WTC11 (cell line): ENCODE results near the gene DLL4. TPM values are rescaled to one million over a fixed set of nuclear protein-coding genes. Genes with fewer than 3 reads are reported as not detected.

Source experiments
- ATAC-seq: fragments of 200-7000 bp; cut with Tn5 transposase; 2 replicates; pipeline ENCODE4 v1.10.0; 2021; ENCODE audit warnings: mild to moderate bottlenecking, moderate library complexity
- CTCF ChIA-PET: fragments of 300-600 bp; sonication (Branson Sonifier 250); formaldehyde crosslinking; loops from one replicate; lab custom pipeline; 2021; ENCODE audit warnings: antibody characterized with exemption; lab: Charles Lee
- POLR2A ChIA-PET: fragments of 350-600 bp; sonication (Branson Sonifier 250); formaldehyde crosslinking; loops from one replicate; lab custom pipeline; 2021; ENCODE audit warnings: antibody characterized with exemption; lab: Charles Lee
- DNase-seq: peaks from one replicate; pipeline ENCODE4 v3.0.0; 2021; ENCODE audit warnings: low spot score
- H3K27ac Mint-ChIP-seq: 2 replicates; pipeline ENCODE4 v1.8.0; 2021; ENCODE audit warnings: mixed read lengths
- H3K27me3 Mint-ChIP-seq: 2 replicates; pipeline ENCODE4 v1.8.0; 2021; ENCODE audit warnings: low read depth, mild to moderate bottlenecking, moderate library complexity, mixed read lengths
- H3K36me3 Mint-ChIP-seq: 2 replicates; pipeline ENCODE4 v1.8.0; 2021; ENCODE audit warnings: mixed read lengths
- H3K4me1 Mint-ChIP-seq: 2 replicates; pipeline ENCODE4 v1.8.0; 2022; ENCODE audit warnings: mixed read lengths
- H3K4me3 Mint-ChIP-seq: 2 replicates; pipeline ENCODE4 v1.8.0; 2021; ENCODE audit warnings: mild to moderate bottlenecking, moderate library complexity, mixed read lengths
- H3K9me3 Mint-ChIP-seq: 2 replicates; pipeline ENCODE4 v1.8.0; 2021; ENCODE audit warnings: mixed read lengths
- CBFB ChIP-seq: sonication (generic); formaldehyde crosslinking; IDR thresholded peaks from 2 replicates; pipeline ENCODE4 v1.8.1; 2022; ENCODE audit warnings: mild to moderate bottlenecking, low read depth, missing genetic modification reagents
- CREB1 ChIP-seq: sonication (generic); formaldehyde crosslinking; IDR thresholded peaks from 2 replicates; pipeline ENCODE4 v1.8.0; 2023; ENCODE audit warnings: mild to moderate bottlenecking, missing genetic modification reagents
- ESRRA ChIP-seq: sonication (generic); formaldehyde crosslinking; IDR thresholded peaks from 2 replicates; pipeline ENCODE4 v1.8.1; 2022; ENCODE audit warnings: mild to moderate bottlenecking, missing genetic modification reagents, borderline replicate concordance
- GABPB1 ChIP-seq: sonication (generic); formaldehyde crosslinking; IDR thresholded peaks from 2 replicates; pipeline ENCODE4 v1.8.1; 2023; ENCODE audit warnings: mild to moderate bottlenecking, missing genetic modification reagents
- HMGA2 ChIP-seq: fragments of 250-450 bp; sonication (Bioruptor Pico); IDR thresholded peaks from 2 replicates; pipeline ENCODE4 v1.4.0; 2021; ENCODE audit warnings: mild to moderate bottlenecking, moderate library complexity
- IRF1 ChIP-seq: sonication (generic); formaldehyde crosslinking; IDR thresholded peaks from 2 replicates; pipeline ENCODE4 v1.8.0; 2023; ENCODE audit warnings: missing genetic modification reagents
- JUN ChIP-seq: sonication (generic); formaldehyde crosslinking; IDR thresholded peaks from 2 replicates; pipeline ENCODE4 v1.8.0; 2023; ENCODE audit warnings: mild to moderate bottlenecking, missing genetic modification reagents
- MXD4 ChIP-seq: fragments of 250-450 bp; sonication (Bioruptor Pico); IDR thresholded peaks from 2 replicates; pipeline ENCODE4 v1.8.0; 2021; ENCODE audit warnings: mild to moderate bottlenecking, moderate library complexity, borderline replicate concordance
- MYBL2 ChIP-seq: sonication (generic); formaldehyde crosslinking; IDR thresholded peaks from 2 replicates; pipeline ENCODE4 v1.8.1; 2023; ENCODE audit warnings: mild to moderate bottlenecking, moderate library complexity, missing genetic modification reagents
- NFYB ChIP-seq: sonication (generic); formaldehyde crosslinking; conservative IDR thresholded peaks from 2 replicates; pipeline ENCODE4 v1.8.0; 2022; ENCODE audit warnings: low read depth, missing genetic modification reagents
- NR2C2 ChIP-seq: sonication (generic); formaldehyde crosslinking; IDR thresholded peaks from 2 replicates; pipeline ENCODE4 v1.8.0; 2022; ENCODE audit warnings: mild to moderate bottlenecking, missing genetic modification reagents
- USF1 ChIP-seq: sonication (generic); formaldehyde crosslinking; IDR thresholded peaks from 2 replicates; pipeline ENCODE4 v1.8.0; 2022; ENCODE audit warnings: mild to moderate bottlenecking, missing genetic modification reagents
- ZNF121 ChIP-seq: sonication (generic); formaldehyde crosslinking; IDR thresholded peaks from 2 replicates; pipeline ENCODE4 v1.8.0; 2023; ENCODE audit warnings: missing genetic modification reagents
- ZNF219 ChIP-seq: sonication (generic); formaldehyde crosslinking; IDR thresholded peaks from 2 replicates; pipeline ENCODE4 v1.8.0; 2023; ENCODE audit warnings: missing genetic modification reagents, mild to moderate bottlenecking, borderline replicate concordance
- ZNF532 ChIP-seq: fragments of 250-450 bp; sonication (Bioruptor Pico); IDR thresholded peaks from 2 replicates; pipeline ENCODE4 v1.9.0; 2021; ENCODE audit warnings: mild to moderate bottlenecking, borderline replicate concordance
- total RNA-seq: library from RNA; stranded (reverse); gene quantifications from 3 replicates; pipeline ENCODE4 v1.2.3, GENCODE V29; 2021
- TF ChIP-seq, protein P1 (sequence below): sonication (generic); formaldehyde crosslinking; IDR thresholded peaks from 2 replicates; pipeline ENCODE4 v1.8.1; 2023; ENCODE audit warnings: mild to moderate bottlenecking, missing genetic modification reagents, moderate library complexity
- TF ChIP-seq, protein P2 (sequence below): fragments of 250-450 bp; sonication (Bioruptor Pico); conservative IDR thresholded peaks from 2 replicates; pipeline ENCODE4 v1.9.0; 2021; ENCODE audit warnings: mild to moderate bottlenecking
- TF ChIP-seq, protein P3 (sequence below): fragments of 250-450 bp; sonication (Bioruptor Pico); IDR thresholded peaks from 2 replicates; pipeline ENCODE4 v1.8.0; 2021; ENCODE audit warnings: mild to moderate bottlenecking
- TF ChIP-seq, protein P4 (sequence below): sonication (generic); formaldehyde crosslinking; IDR thresholded peaks from 2 replicates; pipeline ENCODE4 v1.8.0; 2022; ENCODE audit warnings: missing genetic modification reagents

DLL4 gene
- total RNA-seq, 1 experiment from 2014 or later: 0.94 TPM

- no peak for TF ChIP-seq ZNF532 (CRISPR knock-in tag)
Measured at GRCh38 chr15:40922608-40923005, 6.5 kb upstream of the DLL4 start (continued).

GRCh38 chr15:40923551-40923950, 5.6 kb upstream of the DLL4 start:
- DNase-seq (no peak), ATAC-seq (no peak)
- peaks cover 86% of the 10 kb centered on the region for H3K27me3 Mint-ChIP-seq
- TF ChIP-seq IRF1 (CRISPR knock-in tag): no peak
- TF ChIP-seq ESRRA (CRISPR knock-in tag): no peak
- TF ChIP-seq NFYB (CRISPR knock-in tag): no peak
- no peak for TF ChIP-seq HMGA2 (CRISPR knock-in tag)
- no peak for TF ChIP-seq ZNF219 (CRISPR knock-in tag)
- TF ChIP-seq MXD4 (CRISPR knock-in tag): no peak
- no peak for TF ChIP-seq ZNF121
- no peak for TF ChIP-seq CBFB (CRISPR knock-in tag)
- TF ChIP-seq JUN (CRISPR knock-in tag): no peak
- no peak for TF ChIP-seq USF1 (CRISPR knock-in tag)
- TF ChIP-seq NR2C2 (CRISPR knock-in tag): no peak
- TF ChIP-seq, all 79 proteins: peak for 0
- Mint-ChIP-seq H3K4me3 (no peak overlapping the region), H3K9me3 (no peaks in the 10 kb centered on the region), H3K27ac (no peak overlapping the region), H3K36me3 (no peaks in the 10 kb centered on the region), H3K4me1 (peaks cover 16% of the 10 kb centered on the region)
- ChIA-PET POLR2A (no interaction called here), CTCF (interaction anchor here (1.0 to 10.6 kb wide), 5 partner anchors 8 to 29 kb away, joined by 3 to 203 read pairs (median 7); partner anchors contain the start of gene VPS18)

GRCh38 chr15:40925495-40925862, 3.7 kb upstream of the DLL4 start:
- POLR2A ChIA-PET: interaction anchor here (0.5 to 8.7 kb wide), 3 partner anchors 17 to 214 kb away, joined by 3 to 73 read pairs (median 3); partner anchors contain the start of gene CHAC1
- TF ChIP-seq, protein P1, sequence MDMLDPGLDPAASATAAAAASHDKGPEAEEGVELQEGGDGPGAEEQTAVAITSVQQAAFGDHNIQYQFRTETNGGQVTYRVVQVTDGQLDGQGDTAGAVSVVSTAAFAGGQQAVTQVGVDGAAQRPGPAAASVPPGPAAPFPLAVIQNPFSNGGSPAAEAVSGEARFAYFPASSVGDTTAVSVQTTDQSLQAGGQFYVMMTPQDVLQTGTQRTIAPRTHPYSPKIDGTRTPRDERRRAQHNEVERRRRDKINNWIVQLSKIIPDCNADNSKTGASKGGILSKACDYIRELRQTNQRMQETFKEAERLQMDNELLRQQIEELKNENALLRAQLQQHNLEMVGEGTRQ (CRISPR knock-in tag): no peak
- no peak for TF ChIP-seq GABPB1 (CRISPR knock-in tag)
- TF ChIP-seq MYBL2 (CRISPR knock-in tag): no peak
- TF ChIP-seq, protein P2, sequence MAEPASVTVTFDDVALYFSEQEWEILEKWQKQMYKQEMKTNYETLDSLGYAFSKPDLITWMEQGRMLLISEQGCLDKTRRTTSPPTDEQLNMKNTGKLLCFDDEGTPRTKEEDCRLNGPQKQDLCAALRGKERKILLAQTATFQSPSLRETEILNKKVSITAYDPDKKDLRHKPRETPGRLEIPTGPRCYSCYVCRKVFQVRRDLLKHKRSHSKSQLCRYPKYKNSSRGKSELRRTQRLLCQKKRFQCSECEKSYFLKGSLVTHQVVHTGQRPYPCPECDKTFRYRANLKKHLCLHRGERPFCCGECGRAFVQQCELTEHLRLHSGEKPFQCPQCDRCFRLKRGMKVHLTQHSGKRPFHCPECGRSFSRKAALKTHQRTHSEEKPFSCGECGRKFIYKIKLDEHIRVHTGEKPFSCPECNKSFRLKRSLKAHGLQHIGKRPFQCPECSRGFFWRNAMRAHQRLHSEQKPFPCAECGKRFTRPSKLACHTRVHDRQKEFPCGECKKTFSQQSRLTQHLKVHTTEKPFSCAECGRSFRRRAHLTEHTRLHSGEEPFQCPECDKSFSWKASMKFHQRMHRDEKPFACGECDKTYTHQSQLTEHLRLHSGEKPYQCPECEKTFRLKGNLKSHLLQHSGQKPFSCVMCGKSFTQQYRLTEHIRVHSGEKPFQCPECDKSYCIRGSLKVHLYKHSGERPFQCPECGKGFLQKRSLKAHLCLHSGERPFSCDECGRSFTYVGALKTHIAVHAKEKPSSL (CRISPR knock-in tag): no peak
- TF ChIP-seq, protein P3, sequence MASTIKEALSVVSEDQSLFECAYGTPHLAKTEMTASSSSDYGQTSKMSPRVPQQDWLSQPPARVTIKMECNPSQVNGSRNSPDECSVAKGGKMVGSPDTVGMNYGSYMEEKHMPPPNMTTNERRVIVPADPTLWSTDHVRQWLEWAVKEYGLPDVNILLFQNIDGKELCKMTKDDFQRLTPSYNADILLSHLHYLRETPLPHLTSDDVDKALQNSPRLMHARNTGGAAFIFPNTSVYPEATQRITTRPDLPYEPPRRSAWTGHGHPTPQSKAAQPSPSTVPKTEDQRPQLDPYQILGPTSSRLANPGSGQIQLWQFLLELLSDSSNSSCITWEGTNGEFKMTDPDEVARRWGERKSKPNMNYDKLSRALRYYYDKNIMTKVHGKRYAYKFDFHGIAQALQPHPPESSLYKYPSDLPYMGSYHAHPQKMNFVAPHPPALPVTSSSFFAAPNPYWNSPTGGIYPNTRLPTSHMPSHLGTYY (CRISPR knock-in tag): no peak
- TF ChIP-seq, protein P4, sequence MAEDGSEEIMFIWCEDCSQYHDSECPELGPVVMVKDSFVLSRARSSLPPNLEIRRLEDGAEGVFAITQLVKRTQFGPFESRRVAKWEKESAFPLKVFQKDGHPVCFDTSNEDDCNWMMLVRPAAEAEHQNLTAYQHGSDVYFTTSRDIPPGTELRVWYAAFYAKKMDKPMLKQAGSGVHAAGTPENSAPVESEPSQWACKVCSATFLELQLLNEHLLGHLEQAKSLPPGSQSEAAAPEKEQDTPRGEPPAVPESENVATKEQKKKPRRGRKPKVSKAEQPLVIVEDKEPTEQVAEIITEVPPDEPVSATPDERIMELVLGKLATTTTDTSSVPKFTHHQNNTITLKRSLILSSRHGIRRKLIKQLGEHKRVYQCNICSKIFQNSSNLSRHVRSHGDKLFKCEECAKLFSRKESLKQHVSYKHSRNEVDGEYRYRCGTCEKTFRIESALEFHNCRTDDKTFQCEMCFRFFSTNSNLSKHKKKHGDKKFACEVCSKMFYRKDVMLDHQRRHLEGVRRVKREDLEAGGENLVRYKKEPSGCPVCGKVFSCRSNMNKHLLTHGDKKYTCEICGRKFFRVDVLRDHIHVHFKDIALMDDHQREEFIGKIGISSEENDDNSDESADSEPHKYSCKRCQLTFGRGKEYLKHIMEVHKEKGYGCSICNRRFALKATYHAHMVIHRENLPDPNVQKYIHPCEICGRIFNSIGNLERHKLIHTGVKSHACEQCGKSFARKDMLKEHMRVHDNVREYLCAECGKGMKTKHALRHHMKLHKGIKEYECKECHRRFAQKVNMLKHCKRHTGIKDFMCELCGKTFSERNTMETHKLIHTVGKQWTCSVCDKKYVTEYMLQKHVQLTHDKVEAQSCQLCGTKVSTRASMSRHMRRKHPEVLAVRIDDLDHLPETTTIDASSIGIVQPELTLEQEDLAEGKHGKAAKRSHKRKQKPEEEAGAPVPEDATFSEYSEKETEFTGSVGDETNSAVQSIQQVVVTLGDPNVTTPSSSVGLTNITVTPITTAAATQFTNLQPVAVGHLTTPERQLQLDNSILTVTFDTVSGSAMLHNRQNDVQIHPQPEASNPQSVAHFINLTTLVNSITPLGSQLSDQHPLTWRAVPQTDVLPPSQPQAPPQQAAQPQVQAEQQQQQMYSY (CRISPR knock-in tag): no peak
- TF ChIP-seq CREB1: no peak

More at GRCh38 chr15:40925495-40925862, 3.7 kb upstream of the DLL4 start:
- no peak overlapping the region for H3K27ac Mint-ChIP-seq
- no peak for ATAC-seq
- H3K27me3 Mint-ChIP-seq: peaks cover 99% of the 10 kb centered on the region
- H3K4me1 Mint-ChIP-seq: peaks cover 21% of the 10 kb centered on the region
- DNase-seq: no peak
- H3K4me3 Mint-ChIP-seq: peak overlapping the region; percentile 80
- CTCF ChIA-PET: interaction anchor here (0.7 to 10.6 kb wide), 8 partner anchors 8 to 40 kb away, joined by 3 to 203 read pairs (median 10); partner anchors contain the start of gene VPS18
- no peaks in the 10 kb centered on the region for H3K36me3 Mint-ChIP-seq
- no peaks in the 10 kb centered on the region for H3K9me3 Mint-ChIP-seq
